HG03060 (cell line): ENCODE data around the gene TYR.
"Not testable (repeated sequence)": the region's sequence is repeated elsewhere in the genome, so short reads cannot be mapped to it uniquely, and the experiment has no call there.

Experiments
- ATAC-seq: cut with Tn5 transposase; IDR thresholded peaks from one replicate; pipeline ENCODE4 v1.9.1; 2021; ENCODE audit warnings: low read depth, moderate number of reproducible peaks; ENCODE audit not compliant: unreplicated experiment

The TYR gene

DNA sequence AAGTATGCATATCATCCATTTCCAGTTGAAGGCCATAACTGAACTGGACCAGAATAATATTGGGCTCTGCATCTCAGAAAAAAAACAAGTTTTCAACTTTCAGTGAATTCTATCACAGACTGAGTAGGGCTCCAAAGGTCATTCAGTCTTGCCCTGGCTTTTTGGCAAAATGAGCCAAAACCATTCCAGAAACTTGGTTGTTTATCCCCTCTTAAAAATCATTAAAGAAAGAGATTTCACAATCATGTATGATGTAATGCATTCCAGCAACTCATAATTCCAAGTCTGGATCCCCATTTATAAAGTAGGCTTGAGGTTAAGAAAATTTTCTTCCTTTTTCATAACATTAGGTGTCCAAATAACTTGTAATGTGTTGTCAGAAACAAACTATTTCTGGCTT lies 162.8 kb downstream of the TYR start:
- ATAC-seq, result not testable (repeated sequence)

DNA sequence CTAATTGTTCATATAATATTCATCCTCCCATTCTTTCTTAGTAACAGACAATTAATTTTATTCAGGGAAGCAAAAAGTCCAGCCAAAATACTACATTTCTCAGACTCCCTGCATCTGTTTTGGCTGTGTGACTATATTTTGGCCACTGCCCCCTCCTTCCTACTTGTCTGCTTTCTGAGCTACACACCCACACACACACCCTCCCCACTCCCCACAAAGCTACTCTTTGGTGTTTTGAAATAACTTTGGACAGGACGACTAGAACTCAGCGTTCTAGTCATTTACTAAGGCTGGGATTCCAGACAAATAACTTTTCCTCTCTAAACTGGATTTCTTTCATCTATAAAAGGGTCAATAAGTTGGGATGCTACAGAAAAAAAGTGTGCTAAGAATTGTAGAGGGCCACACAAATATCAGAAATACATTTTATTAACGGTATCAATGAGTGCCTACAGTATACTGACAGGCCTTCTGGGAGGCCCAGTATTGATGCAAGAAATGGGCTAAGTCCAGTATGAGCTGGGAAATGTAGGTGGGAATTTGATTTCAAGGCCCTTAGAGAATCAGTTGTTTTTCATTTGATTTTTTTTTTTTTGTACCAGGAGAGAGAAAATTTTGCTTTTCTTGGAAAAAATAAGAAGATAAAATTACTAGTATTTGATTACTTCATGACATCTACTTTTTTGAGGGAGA lies 165.4 kb downstream of the TYR start:
- not testable (repeated sequence) for ATAC-seq
